ELR (cell line): ENCODE measurements around the gene ZNF827.
A peak's percentile ranks its signal among the peaks of the same experiment; 100 is the strongest.
"Not testable (repeated sequence)": the region's sequence is repeated elsewhere in the genome, so short reads cannot be mapped to it uniquely, and the experiment has no call there.

ENCODE experiments used
- DNase-seq: peaks from one replicate; pipeline ENCODE4 v3.0.0-alpha.2; 2015; ENCODE audit warnings: low read depth

Gene ZNF827

DNA sequence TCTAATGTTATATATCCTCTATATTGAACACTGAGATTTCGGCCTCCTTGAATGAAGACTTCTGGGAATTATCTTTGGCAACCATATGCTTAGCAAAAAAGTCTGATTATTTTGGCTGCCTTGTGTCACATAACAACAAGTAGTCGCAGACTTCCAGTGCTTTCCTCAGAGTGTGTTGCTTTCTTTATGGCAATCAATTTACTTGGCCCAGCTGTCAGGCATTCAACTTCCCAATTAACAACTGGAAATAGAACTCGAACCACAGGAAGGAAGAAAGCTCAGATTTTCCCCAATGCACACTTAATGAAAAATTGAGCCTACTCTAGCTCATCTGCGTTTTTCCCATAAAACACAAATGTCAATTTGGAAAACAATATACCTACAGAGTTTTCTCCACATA lies 71.6 kb downstream of the ZNF827 start:
- DNase-seq = no peak

DNA sequence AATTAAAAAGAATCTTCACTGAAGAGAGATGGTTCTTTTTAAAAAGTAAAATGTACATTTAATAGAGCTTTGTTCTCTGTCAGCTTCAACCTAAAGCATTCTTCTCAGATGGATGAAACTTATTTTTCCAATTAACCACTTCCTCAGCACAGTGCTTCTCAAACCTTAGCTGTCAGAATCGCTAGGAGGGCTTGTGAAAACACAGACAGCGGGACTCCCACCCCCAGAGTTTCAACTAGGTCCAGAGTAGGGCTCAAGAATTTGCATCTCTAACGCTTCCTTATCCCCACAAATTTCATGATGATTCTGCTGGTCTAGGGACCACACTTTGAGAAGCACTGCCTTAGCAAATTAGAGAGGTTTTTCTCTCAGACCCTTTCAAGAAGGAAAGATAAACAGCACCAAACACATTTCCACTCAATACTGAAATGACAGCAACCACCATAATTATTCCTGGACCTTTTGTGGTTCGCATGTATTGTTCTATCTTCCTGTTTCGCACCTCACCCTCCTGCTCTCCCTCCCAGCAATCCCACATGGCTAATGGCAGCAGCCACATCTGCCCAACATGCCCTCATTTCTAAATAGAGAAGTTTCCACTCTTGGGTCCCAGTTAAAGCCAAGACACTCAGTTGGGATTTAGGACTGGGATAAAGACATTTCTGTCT lies 73.2 kb downstream of the ZNF827 start:
- no peak for DNase-seq

- no peak for DNase-seq
Observed at GRCh38 chr4:145863191-145863590, 75.4 kb downstream of the ZNF827 start.

GRCh38 chr4:145861336-145862318 lies 77.0 kb downstream of the ZNF827 start:
- no peak for DNase-seq

- DNase-seq = no peak
Observed at GRCh38 chr4:145860897-145861296, 77.7 kb downstream of the ZNF827 start.

DNA sequence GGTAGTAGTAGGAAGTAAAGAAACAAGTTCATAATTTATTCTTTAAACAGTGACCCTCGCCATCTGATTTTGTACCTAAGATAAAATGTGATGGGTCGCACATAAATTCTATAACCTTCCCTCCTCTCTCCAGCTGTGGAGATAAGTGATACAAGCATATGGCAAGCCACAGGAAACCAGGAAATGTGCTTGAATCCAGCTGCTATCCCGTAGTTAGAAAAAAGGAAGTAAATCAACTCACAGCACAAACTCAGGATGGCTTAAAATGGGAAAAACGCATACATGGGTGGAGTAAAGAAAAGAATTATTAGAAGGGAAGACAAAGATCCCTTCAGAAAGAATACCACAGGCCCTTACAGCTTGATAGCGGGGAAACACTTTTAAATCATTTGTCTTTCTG lies 78.2 kb downstream of the ZNF827 start:
- DNase-seq = no peak

GRCh38 chr4:145859926-145860325 lies 78.7 kb downstream of the ZNF827 start:
- DNase-seq = no peak

DNA sequence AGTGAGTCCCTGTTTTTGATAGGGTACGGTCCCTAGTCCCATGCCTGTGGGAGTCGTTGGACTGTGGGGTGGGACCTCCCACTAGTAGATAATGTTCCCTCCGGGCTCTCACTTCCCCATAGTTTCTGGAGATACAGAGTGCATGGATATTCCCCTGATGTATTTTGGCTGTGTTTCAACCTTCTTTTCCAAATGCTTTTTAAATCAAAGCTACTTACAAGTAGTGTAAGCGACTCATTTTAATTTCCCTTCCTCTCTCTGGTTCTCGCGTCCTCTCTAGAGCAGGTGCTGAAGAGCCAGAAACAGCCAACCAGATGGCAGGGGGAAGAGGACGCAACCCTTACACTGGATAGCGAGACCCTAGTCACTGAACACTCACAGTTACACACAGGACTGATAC lies 79.2 kb downstream of the ZNF827 start:
- DNase-seq = no peak

- no peak for DNase-seq
Observed at GRCh38 chr4:145852256-145852839, 86.3 kb downstream of the ZNF827 start.

DNA sequence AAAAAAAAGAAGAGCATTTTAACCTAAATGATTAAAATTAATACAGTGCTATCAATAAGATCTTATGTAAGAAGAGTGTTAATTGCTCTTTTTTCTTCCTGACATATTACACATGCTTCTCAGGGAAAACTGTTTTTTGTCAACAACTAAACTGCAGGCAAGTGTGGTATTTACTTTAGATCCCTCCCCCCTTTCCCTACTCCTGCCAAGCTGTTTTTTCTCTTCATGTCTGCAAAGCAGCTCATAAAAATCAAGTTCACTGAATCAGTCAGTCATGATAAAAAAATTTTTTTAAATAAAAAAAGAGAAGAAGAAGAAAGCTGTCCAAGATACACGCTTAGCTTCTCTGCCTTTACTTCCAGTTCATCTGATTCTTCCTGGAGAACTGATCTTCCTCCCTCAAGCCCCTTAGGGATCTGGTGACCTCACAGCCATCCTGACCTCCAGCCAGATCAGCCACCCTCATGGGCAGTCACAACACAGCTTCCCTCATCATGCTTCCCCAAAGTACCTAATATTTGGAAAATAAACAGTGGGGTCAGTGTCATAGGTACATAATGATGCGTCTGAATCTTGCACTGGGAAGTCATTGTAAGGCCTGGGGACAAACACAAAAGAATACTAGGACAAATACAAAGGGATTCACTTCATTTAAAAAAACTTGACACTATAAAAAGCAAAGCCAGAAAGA lies 87.0 kb downstream of the ZNF827 start:
- no peak for DNase-seq

GRCh38 chr4:145847764-145848163 lies 90.9 kb downstream of the ZNF827 start:
- DNase-seq = no peak

GRCh38 chr4:145845118-145845517 lies 93.5 kb downstream of the ZNF827 start:
- no peak for DNase-seq

DNA sequence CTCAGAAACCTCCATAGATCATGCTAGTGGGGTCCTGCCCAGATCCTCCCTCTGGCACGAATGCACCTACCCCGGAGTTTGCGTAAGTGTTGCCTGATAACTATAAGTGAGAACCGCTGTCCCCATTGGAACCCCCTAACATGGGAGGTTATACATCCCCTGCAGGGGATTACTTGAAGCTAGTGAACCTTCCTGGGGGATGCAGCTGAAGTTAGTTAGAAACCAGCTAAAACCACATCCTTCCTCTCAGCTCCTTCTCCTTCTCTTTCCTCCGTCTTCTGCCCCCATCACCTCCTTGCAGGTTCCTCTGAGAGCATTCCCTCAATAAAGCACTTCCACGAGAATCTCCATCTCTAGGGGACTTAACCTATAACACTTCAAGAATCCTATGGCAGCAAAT lies 95.0 kb downstream of the ZNF827 start:
- no peak for DNase-seq

DNA sequence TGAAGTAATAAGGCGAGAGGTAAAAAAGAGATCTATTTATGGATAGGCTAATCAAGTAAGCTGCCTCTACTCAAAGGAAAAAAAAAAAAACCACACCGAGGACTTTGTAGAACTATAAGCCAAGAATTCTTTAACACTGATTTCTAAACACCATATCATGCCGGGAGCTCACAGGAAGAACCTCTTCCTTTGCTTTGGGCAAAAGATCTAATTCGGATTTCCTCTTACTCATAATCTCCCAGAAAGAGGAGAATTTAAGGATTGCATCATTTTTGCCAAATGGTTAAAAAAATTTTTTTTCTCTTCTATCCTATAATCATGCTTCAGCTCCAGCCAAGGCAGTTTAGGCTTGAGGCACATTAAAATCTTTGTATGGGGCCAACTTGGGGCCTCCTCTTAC lies 95.5 kb downstream of the ZNF827 start:
- DNase-seq = peak; percentile 80

DNA sequence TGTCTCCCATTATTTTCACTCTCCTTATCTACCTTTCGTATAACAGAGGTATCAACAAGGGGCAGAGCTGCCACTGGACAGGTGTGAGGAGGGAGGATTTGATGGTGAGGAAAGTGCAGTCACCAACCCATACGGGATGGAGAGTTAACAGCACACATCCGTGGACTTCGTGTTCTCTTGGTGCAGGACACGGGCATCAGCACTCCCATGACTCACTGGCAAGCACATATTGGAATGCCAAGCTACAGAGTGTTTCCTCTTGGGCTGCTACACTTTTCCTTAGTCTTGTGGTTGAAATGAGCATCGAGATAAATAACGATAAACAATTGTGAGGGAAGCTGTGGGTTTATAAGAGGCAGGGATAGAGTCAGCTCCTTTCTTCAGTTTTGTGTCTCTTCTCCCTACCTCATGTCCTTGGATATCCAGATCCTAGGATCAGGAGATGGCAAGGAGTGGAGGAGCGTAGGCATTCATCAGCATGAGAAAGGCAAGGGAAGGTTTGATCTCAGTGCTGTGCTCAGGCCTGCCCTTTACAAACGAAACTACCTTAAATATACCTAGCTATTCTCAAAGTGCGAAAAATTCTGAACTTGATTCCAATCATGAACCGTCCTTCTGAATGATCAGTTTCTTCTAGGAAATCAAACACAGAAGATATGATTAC lies 96.3 kb downstream of the ZNF827 start:
- DNase-seq = peak; percentile 74

DNA sequence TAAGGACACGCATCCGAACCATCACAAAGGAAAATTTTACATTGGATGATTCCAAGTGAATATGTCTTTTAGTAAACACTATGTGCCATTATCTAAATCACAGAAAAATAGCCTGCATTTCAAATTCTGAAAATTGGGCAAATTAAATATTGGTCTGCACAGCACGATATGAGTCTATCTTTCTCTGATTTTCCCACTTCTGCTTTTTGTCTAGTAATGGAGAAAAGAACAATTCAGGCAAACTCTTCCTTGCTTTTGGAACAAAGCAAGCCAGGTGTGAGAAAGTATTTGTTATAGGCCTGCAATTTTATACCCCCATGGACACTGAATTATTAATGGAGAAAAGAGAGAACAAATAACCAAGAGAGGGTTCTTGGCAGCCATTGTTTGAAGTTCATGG lies 97.8 kb downstream of the ZNF827 start:
- DNase-seq = no peak

- peak; percentile 59 for DNase-seq
Observed at GRCh38 chr4:145840162-145840768, 98.4 kb downstream of the ZNF827 start.

DNA sequence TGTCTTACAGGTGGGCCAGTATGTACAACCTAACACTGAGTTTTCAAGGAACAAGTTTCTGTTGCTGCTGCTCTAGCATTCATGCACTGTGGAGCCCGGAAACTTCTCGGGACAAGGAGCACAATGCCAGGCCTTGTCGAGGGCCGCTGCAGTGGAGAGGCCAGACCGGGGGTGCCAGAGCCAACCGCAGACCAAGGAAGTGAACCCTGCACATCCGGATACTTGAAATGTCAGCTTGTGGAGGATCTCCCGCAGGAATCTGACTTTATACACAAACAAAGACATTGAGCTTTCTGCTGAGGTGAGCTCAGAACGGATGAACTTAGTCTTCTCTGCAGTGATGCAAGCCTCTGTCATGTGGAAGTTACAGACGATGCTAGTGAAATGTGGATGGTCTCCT lies 99.5 kb downstream of the ZNF827 start:
- no peak for DNase-seq

DNA sequence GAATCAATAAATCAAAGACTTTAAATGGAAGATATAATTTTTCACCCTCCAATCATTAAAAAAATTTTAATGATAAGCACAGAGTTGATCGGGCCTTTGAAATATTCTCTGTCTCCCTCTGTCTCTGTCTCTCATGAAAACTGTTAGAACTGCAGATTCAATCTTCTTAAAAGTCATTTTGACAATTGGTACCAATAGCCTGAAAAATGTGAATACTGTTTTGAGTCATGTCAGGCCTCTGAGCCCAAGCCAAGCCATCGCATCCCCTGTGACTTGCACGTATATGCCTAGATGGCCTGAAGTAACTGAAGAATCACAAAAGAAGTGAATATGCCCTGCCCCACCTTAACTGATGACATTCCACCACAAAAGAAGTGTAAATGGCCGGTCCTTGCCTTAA lies 106.2 kb downstream of the ZNF827 start:
- not testable (repeated sequence) for DNase-seq

GRCh38 chr4:145830699-145831098 lies 107.9 kb downstream of the ZNF827 start:
- no peak for DNase-seq

- no peak for DNase-seq
Observed at GRCh38 chr4:145829629-145830395, 108.8 kb downstream of the ZNF827 start.
